GM12878 (cell line): ENCODE measurements around the gene MYCN. TPM values are rescaled to one million over a fixed set of nuclear protein-coding genes. Genes with fewer than 3 reads are reported as not detected.

Experiments
- ATAC-seq: fragments of 200-7000 bp; cut with Tn5 transposase; 3 replicates; pipeline ENCODE4 v1.9.1; 2020; ENCODE audit warnings: mild to moderate bottlenecking, moderate library complexity
- BruUV-seq: library from RNA; stranded (reverse); fragments of 400-500 nt; replicated peaks from 2 replicates; lab custom pipeline; 2021; lab: Mats Ljungman, UMichigan
- CTCF ChIA-PET: fragments of 300-600 bp; sonication (Branson Sonifier 250); formaldehyde crosslinking; extraction: SDS; loops from one replicate; lab custom pipeline; 2021; ENCODE audit warnings: inconsistent platforms; lab: Yijun Ruan, JAX
- POLR2A ChIA-PET: fragments of 350-600 bp; formaldehyde crosslinking; extraction: SDS; loops from one replicate; lab custom pipeline; 2021; ENCODE audit warnings: inconsistent platforms; lab: Charles Lee
- RAD21 ChIA-PET: fragments of 300-600 bp; sonication (Branson Sonifier 250); formaldehyde crosslinking; loops from one replicate; lab custom pipeline; 2023; ENCODE audit warnings: antibody characterized with exemption; ENCODE audit not compliant: unreplicated experiment; lab: Charles Lee
- SMC1A ChIA-PET: fragments of 300-600 bp; sonication (Branson Sonifier 250); formaldehyde crosslinking; loops from one replicate; lab custom pipeline; 2023; ENCODE audit not compliant: unreplicated experiment, uncharacterized antibody; lab: Charles Lee
- DNase-seq: peaks from one replicate; pipeline ENCODE4 v3.0.0-alpha.2; 2011; ENCODE audit warnings: low read depth, low spot score
- FAIRE-seq: peaks from 3 replicates; lab custom pipeline; 2011; peaks lifted over from hg19 to GRCh38; lab: Jason Lieb, UNC
- H2AFZ ChIP-seq: 2 replicates; pipeline ENCODE4 v1.6.0; 2011; ENCODE audit warnings: low read depth, low read length, control low read depth; ENCODE audit not compliant: control insufficient read depth
- H3K27ac ChIP-seq: 2 replicates; pipeline ENCODE4 v1.5.1; 2011; ENCODE audit warnings: control low read depth; ENCODE audit not compliant: control insufficient read depth, insufficient read depth
- H3K27me3 ChIP-seq, 2 experiments: replicated peaks in 1 of 2; 2 replicates each; pipeline versions ENCODE4 v1.6.0 to v1.6.1; 2011; ENCODE audit warnings: low read length in 1 of 2; ENCODE audit not compliant: control insufficient read depth in 2 of 2, insufficient read depth in 2 of 2
- H3K36me3 ChIP-seq, 2 experiments: 2 replicates each; pipeline ENCODE4 v1.5.1; 2011; ENCODE audit warnings: low read length in 1 of 2; ENCODE audit not compliant: control insufficient read depth in 2 of 2, insufficient read depth in 2 of 2
- H3K4me1 ChIP-seq: 2 replicates; pipeline ENCODE4 v1.6.1; 2011; ENCODE audit warnings: mild to moderate bottlenecking, low read length, moderate library complexity, mixed read lengths; ENCODE audit not compliant: control insufficient read depth, insufficient read depth
- H3K4me2 ChIP-seq: 2 replicates; pipeline ENCODE4 v1.6.0; 2011; ENCODE audit warnings: control low read depth; ENCODE audit not compliant: control insufficient read depth, insufficient read depth
- H3K4me3 ChIP-seq: fragments of 200-600 bp; sonication (generic); 2 replicates; pipeline ENCODE4 v1.5.1; 2016
- H3K79me2 ChIP-seq: 2 replicates; pipeline ENCODE4 v1.6.0; 2011; ENCODE audit warnings: low read length; ENCODE audit not compliant: control insufficient read depth, insufficient read depth
- H3K9ac ChIP-seq: 2 replicates; pipeline ENCODE4 v1.8.0; 2011; ENCODE audit warnings: low read length, control low read depth, mixed read lengths; ENCODE audit not compliant: control insufficient read depth, insufficient read depth
- H3K9me3 ChIP-seq: replicated peaks from 3 replicates; pipeline ENCODE4 v1.5.1; 2011; ENCODE audit warnings: mild to moderate bottlenecking, low read length; ENCODE audit not compliant: control insufficient read depth, insufficient read depth
- H4K20me1 ChIP-seq: 2 replicates; pipeline ENCODE4 v1.6.0; 2011; ENCODE audit not compliant: control insufficient read depth, insufficient read depth
- HCFC1 ChIP-seq: fragments of 150-350 bp; IDR thresholded peaks from 2 replicates; pipeline ENCODE4 v1.6.1; 2014; ENCODE audit warnings: low read length
- IKZF1 ChIP-seq: fragments of 450-650 bp; conservative IDR thresholded peaks from 2 replicates; pipeline ENCODE4 v1.6.1; 2017; ENCODE audit warnings: antibody characterized with exemption, mild to moderate bottlenecking
- SREBF1 ChIP-seq: IDR thresholded peaks from 2 replicates; pipeline ENCODE4 v1.6.1; 2012; ENCODE audit warnings: mild to moderate bottlenecking, low read length
- WGBS: methylation state at CpG from one replicate; pipeline ENCODE4 v1.1.6; 2016; ENCODE audit warnings: low lambda C conversion rate; ENCODE audit not compliant: insufficient replicate concordance, insufficient coverage; ENCODE audit errors: missing lambda C conversion rate; 5-methylcytosine and 5-hydroxymethylcytosine counted together
- in situ Hi-C: fragments of 300-500 bp; cut with MboI; formaldehyde crosslinking; loops from 9 replicates; pipeline ENCODE4 v1.14.3; 2018; ENCODE audit warnings: mixed read lengths
- intact Hi-C: fragments of 100-400 bp; cut with micrococcal nuclease; formaldehyde crosslinking; loops from one replicate; pipeline ENCODE4 v1.14.2; 2022; ENCODE audit not compliant: unreplicated experiment
- polyA plus RNA-seq, 11 experiments: library from polyadenylated mRNA; depleted of rRNA in 4 of 11; unstranded in 6 of 11; stranded (reverse) in 5 of 11; fragments of >200 nt; fragmentation: Nextera tagmentation in 4 of 11; fragmentation: Illumina TruSeq in 1 of 11; extraction: Ambion mirVana in 4 of 11; extraction: Trizol in 1 of 11; gene quantifications; 1 replicate in 1 of 11; 2 replicates in 10 of 11; pipeline versions ENCODE4 v1.2.1 to v1.2.3, GENCODE V29; 2011 to 2016; ENCODE audit warnings: inconsistent platforms in 2 of 11, missing spikeins in 2 of 11, low read depth in 1 of 11
- total RNA-seq, 4 experiments: library from RNA; depleted of rRNA in 3 of 4; stranded (reverse); fragments of >200 nt in 3 of 4; fragmentation: Illumina TruSeq in 1 of 4; extraction: Trizol in 1 of 4; gene quantifications; 2 replicates each; pipeline versions ENCODE4 v1.2.1 to v1.2.3, GENCODE V29; 2013 to 2021

Gene MYCN
- total and polyA plus RNA-seq, 10 of the 15 experiments (the other 5 are each of a cell fraction or from before 2014, with no cell fraction given), result not detected

- in situ Hi-C loops, result no loop called here
- 24% methylated on average over 9 of the region's 9 CpGs for WGBS
- FAIRE-seq, result no peak
- ATAC-seq, result no peak
- BruUV-seq, result no TSS peak
- no peaks in the 10 kb centered on the region for H4K20me1 ChIP-seq
- ChIA-PET RAD21 (no interaction called here), POLR2A (no interaction called here), CTCF (no interaction called here), SMC1A (no interaction called here)
- H2AFZ ChIP-seq, result no peak overlapping the region
- TF ChIP-seq IKZF1, result no peak
- TF ChIP-seq SREBF1, result no peak
- H3K79me2 ChIP-seq, result no peaks in the 10 kb centered on the region
- no peak overlapping the region for H3K9ac ChIP-seq
- H3K27ac ChIP-seq, result no peak overlapping the region
- DNase-seq, result no peak
- no peak overlapping the region for H3K4me2 ChIP-seq
- H3K27me3 ChIP-seq, result no peaks in the 10 kb centered on the region; a peak in 1 of 4 replicates
- no peak overlapping the region for H3K4me3 ChIP-seq
- intact Hi-C loops, result no loop called here
- H3K9me3 ChIP-seq, result no peaks in the 10 kb centered on the region
- H3K36me3 ChIP-seq, result no peaks in the 10 kb centered on the region
- H3K4me1 ChIP-seq, result no peaks in the 10 kb centered on the region
Measured at GRCh38 chr2:15918761-15919356, 21.5 kb upstream of the MYCN start.

- Histone ChIP-seq H3K4me3 (no peak overlapping the region), H3K4me2 (no peak overlapping the region), H4K20me1 (no peaks in the 10 kb centered on the region), H3K9me3 (no peaks in the 10 kb centered on the region), H3K79me2 (no peaks in the 10 kb centered on the region), H3K27me3 (no peaks in the 10 kb centered on the region; a peak in 1 of 4 replicates), H3K36me3 (no peaks in the 10 kb centered on the region), H3K9ac (no peak overlapping the region), H3K4me1 (no peaks in the 10 kb centered on the region), H3K27ac (no peak overlapping the region), H2AFZ (no peak overlapping the region)
- ATAC-seq (no peak), FAIRE-seq (no peak), DNase-seq (no peak)
- 2% methylated on average over 7 of the region's 7 CpGs for WGBS
- RAD21 ChIA-PET, result no interaction called here
- TF ChIP-seq HCFC1, result no peak
- intact Hi-C loops, result no loop called here
- in situ Hi-C loops, result no loop called here
- POLR2A ChIA-PET, result no interaction called here
- SMC1A ChIA-PET, result no interaction called here
- CTCF ChIA-PET, result no interaction called here
- BruUV-seq, result no TSS peak
Measured at GRCh38 chr2:15919716-15920434, 20.5 kb upstream of the MYCN start.
